AG10803 (cell line): ENCODE results near the gene DPEP2.

Source experiments
- DNase-seq: peaks from one replicate; pipeline ENCODE4 v3.0.0; 2010; ENCODE audit warnings: low read depth
- H3K4me3 ChIP-seq: 2 replicates; pipeline ENCODE4 v1.5.1; 2011; ENCODE audit warnings: mild to moderate bottlenecking, low read length, control low read depth
- TF ChIP-seq, protein P1 (sequence below): conservative IDR thresholded peaks from 2 replicates; pipeline ENCODE4 v1.5.1; 2011; ENCODE audit warnings: mild to moderate bottlenecking, low read length, control low read depth, inconsistent platforms

DPEP2 gene

DNA sequence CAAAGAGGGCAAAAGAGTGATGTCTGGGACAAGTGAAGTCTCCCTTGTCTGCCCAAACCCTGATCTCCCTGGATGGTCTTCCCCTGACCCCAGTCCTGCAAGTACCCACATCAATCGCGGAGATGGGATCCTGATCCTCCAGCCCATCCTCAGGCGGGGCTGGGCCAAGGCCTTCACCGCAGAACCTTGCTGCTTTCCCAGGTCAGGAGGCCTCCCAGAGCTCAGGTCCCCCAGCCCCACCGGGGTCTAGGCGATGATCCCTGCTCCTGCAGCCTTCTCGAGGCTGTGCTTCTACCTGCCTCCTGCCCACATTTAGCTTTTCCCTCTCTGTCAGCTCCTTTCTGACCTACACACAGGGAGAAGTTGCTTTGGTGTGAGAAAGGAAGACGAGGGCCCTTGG is 37.1 kb downstream of the DPEP2 start:
- no peak for DNase-seq
- TF ChIP-seq, protein P1, sequence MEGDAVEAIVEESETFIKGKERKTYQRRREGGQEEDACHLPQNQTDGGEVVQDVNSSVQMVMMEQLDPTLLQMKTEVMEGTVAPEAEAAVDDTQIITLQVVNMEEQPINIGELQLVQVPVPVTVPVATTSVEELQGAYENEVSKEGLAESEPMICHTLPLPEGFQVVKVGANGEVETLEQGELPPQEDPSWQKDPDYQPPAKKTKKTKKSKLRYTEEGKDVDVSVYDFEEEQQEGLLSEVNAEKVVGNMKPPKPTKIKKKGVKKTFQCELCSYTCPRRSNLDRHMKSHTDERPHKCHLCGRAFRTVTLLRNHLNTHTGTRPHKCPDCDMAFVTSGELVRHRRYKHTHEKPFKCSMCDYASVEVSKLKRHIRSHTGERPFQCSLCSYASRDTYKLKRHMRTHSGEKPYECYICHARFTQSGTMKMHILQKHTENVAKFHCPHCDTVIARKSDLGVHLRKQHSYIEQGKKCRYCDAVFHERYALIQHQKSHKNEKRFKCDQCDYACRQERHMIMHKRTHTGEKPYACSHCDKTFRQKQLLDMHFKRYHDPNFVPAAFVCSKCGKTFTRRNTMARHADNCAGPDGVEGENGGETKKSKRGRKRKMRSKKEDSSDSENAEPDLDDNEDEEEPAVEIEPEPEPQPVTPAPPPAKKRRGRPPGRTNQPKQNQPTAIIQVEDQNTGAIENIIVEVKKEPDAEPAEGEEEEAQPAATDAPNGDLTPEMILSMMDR, result no peak
- H3K4me3 ChIP-seq, result no peak overlapping the region

DNA sequence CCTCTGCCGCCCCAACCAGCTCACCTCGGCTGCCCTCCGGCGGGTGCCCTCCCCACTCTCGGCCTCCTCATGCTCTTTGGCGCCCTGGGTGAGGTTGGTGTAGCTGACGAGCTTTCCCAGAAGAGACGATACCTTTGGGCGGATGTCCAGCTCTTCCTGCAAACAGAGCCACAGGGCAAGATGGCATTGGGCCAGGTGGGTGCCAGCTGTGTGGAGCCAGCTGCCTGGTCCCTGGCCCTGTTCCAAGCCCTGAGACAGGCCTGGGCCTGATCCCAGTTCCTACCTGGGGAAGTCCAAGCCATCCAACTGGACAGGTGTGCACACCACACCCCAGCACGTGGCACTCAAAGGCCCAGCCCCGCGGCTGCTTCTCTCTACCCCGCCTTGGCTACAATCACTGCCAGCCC is 37.7 kb downstream of the DPEP2 start:
- no peak for DNase-seq
- no peak overlapping the region for H3K4me3 ChIP-seq
- TF ChIP-seq, protein P1, result no peak

DNA sequence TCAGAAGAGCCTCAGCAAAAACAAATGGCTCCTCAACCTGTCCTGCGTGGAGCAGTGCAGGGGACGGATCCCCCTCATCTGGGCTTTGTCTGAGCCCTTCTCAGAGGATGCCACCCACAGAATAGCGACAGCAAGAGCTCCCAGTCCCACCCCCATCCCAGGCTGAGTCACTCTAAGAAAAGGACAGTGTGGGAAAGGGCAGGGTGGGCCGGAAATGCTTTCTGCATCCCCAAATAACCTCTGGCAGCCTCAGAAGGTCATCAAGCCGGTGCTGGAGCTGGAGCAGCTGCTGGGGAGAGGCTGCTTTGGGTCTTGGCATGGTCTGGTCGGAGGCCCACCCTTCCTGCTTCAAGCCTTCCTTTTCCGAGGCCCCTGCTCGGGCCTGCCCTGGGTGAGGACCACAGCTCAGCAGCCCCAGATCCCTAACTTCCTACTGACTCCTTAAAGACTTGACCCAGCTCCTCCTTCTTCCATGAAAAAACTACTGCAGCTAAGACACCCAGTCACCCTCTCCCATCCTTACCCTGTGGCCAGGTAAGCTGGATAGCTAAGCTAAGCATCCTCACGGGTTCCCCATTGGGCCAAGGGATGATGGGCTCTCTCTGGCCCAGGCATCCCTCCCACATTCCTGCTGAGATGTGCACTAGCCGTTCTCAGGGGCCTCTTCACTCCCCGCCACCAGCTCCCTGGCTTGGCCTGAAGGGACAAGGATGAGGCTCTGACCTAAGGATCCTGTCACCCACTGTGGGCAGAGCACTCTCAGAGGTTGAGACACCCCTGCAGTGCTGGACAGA is 39.6 kb downstream of the DPEP2 start:
- DNase-seq, result peak; percentile 61
- H3K4me3 ChIP-seq, result no peak overlapping the region
- TF ChIP-seq, protein P1, result no peak

DNA sequence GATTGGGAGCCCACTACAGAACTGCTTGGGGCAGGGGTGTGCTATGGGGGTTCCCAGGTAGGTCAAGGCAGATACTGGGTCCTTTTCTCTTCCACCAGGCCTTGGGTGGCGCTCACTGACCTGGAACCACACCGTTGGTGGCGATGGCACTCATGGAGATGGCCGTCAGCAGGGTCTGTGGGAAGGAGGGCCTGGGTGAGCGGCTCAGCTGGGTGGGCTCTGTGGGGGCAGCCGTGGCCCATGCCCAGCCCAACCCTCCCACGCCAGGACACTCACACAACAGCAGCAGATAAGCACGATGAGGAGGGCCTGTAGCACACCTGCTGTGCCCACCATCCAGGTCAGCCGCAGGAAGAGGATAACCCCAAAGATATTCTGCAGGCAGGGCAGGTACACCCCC is 41.7 kb downstream of the DPEP2 start:
- no peak for DNase-seq
- TF ChIP-seq, protein P1, result no peak

DNA sequence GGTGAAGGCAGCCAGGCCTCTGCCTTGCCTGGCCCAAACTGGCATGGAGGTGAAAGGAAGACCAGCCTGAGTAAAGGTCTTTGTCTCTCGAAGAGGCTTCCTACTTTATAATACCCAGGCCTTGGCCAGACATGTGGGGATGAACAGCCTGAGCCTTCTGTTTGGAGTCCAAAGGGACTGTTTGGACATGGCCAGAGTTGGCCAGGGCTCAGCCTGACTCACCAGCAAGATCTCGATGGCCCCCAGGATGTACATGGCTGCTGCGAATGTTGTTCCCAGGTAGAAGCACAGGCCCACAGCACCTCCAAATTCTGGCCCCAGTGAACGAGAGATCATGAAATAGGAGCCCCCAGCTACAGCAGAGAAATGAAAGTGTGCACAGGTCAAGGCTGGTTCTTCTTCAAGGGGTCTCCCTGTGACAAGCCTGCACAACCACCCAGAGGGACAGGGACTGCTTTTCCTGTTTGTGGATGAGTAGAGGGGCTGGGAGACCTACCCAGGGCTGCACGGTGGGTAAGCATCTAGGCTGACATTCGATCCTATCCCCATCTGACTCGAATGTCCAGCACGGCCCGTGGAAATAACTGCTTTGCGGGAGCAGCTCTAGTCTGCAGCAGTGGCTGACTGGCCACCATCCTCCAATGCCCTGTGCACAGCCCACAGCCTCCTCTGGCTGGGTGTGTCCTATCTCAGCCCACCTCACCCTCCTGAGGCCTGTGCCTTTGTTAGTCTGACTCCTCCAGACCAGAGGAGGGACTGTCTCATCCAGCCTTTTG is 44.7 kb downstream of the DPEP2 start:
- DNase-seq, result no peak
- no peak overlapping the region for H3K4me3 ChIP-seq
- TF ChIP-seq, protein P1, result no peak

More for the DNA sequence above, 41.7 kb downstream of the DPEP2 start:
- H3K4me3 ChIP-seq, result no peak overlapping the region

DNA sequence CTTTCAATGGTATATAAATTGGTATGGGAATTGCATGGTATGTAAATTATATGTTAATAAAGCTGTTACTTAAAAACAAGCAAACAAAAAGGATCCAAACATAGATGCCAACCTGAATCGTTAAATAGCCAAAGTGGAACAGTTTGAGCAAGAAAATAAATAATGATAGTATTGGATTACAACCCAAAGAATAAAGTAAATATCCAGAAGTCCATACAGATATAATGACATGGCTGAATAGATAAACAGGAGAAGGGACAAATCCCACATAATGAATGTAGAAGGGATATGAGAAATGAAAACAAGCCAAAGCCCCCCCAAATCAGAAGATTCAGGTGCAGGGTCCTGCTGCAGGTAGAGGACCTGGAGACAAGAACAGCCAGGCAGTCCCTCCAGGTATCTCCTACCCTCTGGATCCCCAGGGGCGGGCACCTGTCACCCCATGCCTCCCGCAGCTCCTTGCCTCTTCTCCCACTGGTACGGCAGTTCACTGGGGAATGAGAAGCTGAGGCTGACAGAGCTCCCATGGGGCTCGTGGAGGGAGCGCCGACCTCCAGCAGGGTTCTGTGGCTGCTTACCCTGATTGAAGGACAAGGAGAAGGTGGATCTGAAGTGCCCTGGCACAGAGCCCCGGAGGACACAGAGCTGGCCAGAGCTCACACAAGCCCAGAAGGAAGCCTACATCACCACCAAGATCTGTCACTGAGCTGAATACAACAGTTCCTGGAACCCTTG is 45.5 kb downstream of the DPEP2 start:
- DNase-seq, result no peak
- no peak overlapping the region for H3K4me3 ChIP-seq

More for the DNA sequence above, 45.5 kb downstream of the DPEP2 start:
- TF ChIP-seq, protein P1, result no peak
